H1 (cell line): ENCODE data around the gene RNF130. TPM values are rescaled to one million over a fixed set of nuclear protein-coding genes. Genes with fewer than 3 reads are reported as not detected.

Experiments
- CTCF ChIA-PET: fragments of 300-600 bp; sonication (Branson Sonifier 250); formaldehyde crosslinking; loops from one replicate; lab custom pipeline; 2021; ENCODE audit not compliant: partially characterized antibody; lab: Charles Lee
- POLR2A ChIA-PET: fragments of 300-600 bp; sonication (Branson Sonifier 250); formaldehyde crosslinking; loops from one replicate; lab custom pipeline; 2021; ENCODE audit warnings: inconsistent platforms; ENCODE audit not compliant: partially characterized antibody; lab: Charles Lee
- DNase-seq, 2 experiments: peaks; one replicate each; pipeline versions ENCODE4 v3.0.0 to v3.0.0-alpha.2; 2010 to 2022; ENCODE audit warnings: low spot score in 2 of 2, low read depth in 1 of 2, mixed read lengths in 1 of 2
- FAIRE-seq: peaks from 2 replicates; lab custom pipeline; 2011; peaks lifted over from hg19 to GRCh38; lab: Jason Lieb, UNC
- H2AFZ ChIP-seq: 2 replicates; pipeline ENCODE4 v1.8.1; 2012; ENCODE audit warnings: low read length, inconsistent platforms
- H2AK5ac ChIP-seq: 2 replicates; pipeline ENCODE4 v1.6.1; 2013; ENCODE audit warnings: low read depth, low read length
- H2BK120ac ChIP-seq: replicated peaks from 2 replicates; pipeline ENCODE3; 2013; ENCODE audit warnings: low read depth, low read length, inconsistent platforms
- H2BK12ac ChIP-seq: 2 replicates; pipeline ENCODE4 v1.6.1; 2013; ENCODE audit warnings: low read depth, low read length
- H2BK15ac ChIP-seq: 2 replicates; pipeline ENCODE4 v1.6.1; 2013; ENCODE audit warnings: low read length
- H2BK20ac ChIP-seq: 2 replicates; pipeline ENCODE4 v1.6.1; 2013; ENCODE audit warnings: low read length
- H2BK5ac ChIP-seq: 2 replicates; pipeline ENCODE4 v1.6.1; 2013; ENCODE audit warnings: low read depth, low read length
- H3K14ac ChIP-seq: 2 replicates; pipeline ENCODE4 v1.6.1; 2013; ENCODE audit warnings: inconsistent platforms; ENCODE audit not compliant: insufficient read length
- H3K18ac ChIP-seq: 2 replicates; pipeline ENCODE4 v1.6.1; 2013; ENCODE audit warnings: low read length; ENCODE audit errors: extremely low read depth
- H3K23ac ChIP-seq: 2 replicates; pipeline ENCODE4 v1.6.1; 2013; ENCODE audit warnings: inconsistent platforms; ENCODE audit not compliant: insufficient read length
- H3K23me2 ChIP-seq: 2 replicates; pipeline ENCODE4 v1.6.1; 2013; ENCODE audit warnings: low read depth, low read length
- H3K27ac ChIP-seq: 2 replicates; pipeline ENCODE4 v1.6.1; 2011; ENCODE audit warnings: low read depth, low read length, inconsistent platforms
- H3K27me3 ChIP-seq, 4 experiments: replicated peaks in 1 of 4; 1 replicate in 1 of 4; 2 replicates in 3 of 4; pipeline versions ENCODE4 v1.6.1 to v1.8.1; 2011 to 2013; ENCODE audit warnings: low read length in 3 of 4, mild to moderate bottlenecking in 3 of 4, inconsistent platforms in 2 of 4, mixed read lengths in 2 of 4, moderate library complexity in 1 of 4; ENCODE audit not compliant: control insufficient read depth in 3 of 4, insufficient read depth in 3 of 4; ENCODE audit errors: extremely low read depth in 1 of 4
- H3K36me3 ChIP-seq, 4 experiments: 2 replicates each; pipeline versions ENCODE4 v1.6.1 to v1.8.1; 2011 to 2013; ENCODE audit warnings: mild to moderate bottlenecking in 4 of 4, low read length in 3 of 4, moderate library complexity in 2 of 4, control low read depth in 1 of 4, inconsistent platforms in 1 of 4; ENCODE audit not compliant: insufficient read depth in 4 of 4, control insufficient read depth in 2 of 4
- H3K4ac ChIP-seq: replicated peaks from 2 replicates; pipeline ENCODE3; 2013; ENCODE audit warnings: low read length, low read depth, mixed read lengths, inconsistent platforms; ENCODE audit not compliant: insufficient read length
- H3K4me1 ChIP-seq, 4 experiments: replicated peaks in 1 of 4; 1 replicate in 1 of 4; 2 replicates in 3 of 4; pipeline versions ENCODE4 v1.6.1 to v1.8.1; 2011 to 2013; ENCODE audit warnings: low read length in 3 of 4, inconsistent platforms in 2 of 4, mixed read lengths in 1 of 4; ENCODE audit not compliant: insufficient read depth in 4 of 4, control insufficient read depth in 3 of 4
- H3K4me2 ChIP-seq, 2 experiments: 2 replicates each; pipeline versions ENCODE4 v1.6.1 to v1.8.1; 2011 to 2013; ENCODE audit warnings: low read depth in 2 of 2, low read length in 2 of 2, control low read depth in 1 of 2, inconsistent platforms in 1 of 2, mild to moderate bottlenecking in 1 of 2; ENCODE audit not compliant: insufficient read depth in 1 of 2
- H3K4me3 ChIP-seq, 4 experiments: fragments of 200-600, 300-600 bp in 1 of 4; sonication (generic), shearing (Covaris generic), sonication (Bioruptor Twin) in 1 of 4; 2 replicates each; pipeline versions ENCODE4 v1.5.1 to v1.8.1; 2011 to 2016; ENCODE audit warnings: low read length in 4 of 4, low read depth in 3 of 4, control low read depth in 2 of 4, inconsistent platforms in 2 of 4, mild to moderate bottlenecking in 2 of 4, mixed read lengths in 1 of 4, moderate library complexity in 1 of 4; ENCODE audit not compliant: insufficient read depth in 2 of 4; ENCODE audit errors: extremely low read depth in 1 of 4
- H3K56ac ChIP-seq: replicated peaks from 2 replicates; pipeline ENCODE3; 2013; ENCODE audit warnings: low read depth, mild to moderate bottlenecking, mixed read lengths, low read length, inconsistent platforms; ENCODE audit not compliant: insufficient read length
- H3K79me1 ChIP-seq: 2 replicates; pipeline ENCODE4 v1.6.1; 2013; ENCODE audit warnings: low read depth, low read length, control low read depth
- H3K79me2 ChIP-seq, 2 experiments: 2 replicates each; pipeline versions ENCODE4 v1.6.1 to v1.8.1; 2012 to 2013; ENCODE audit warnings: low read length in 2 of 2, mild to moderate bottlenecking in 2 of 2, inconsistent platforms in 1 of 2; ENCODE audit not compliant: insufficient read depth in 2 of 2, control insufficient read depth in 1 of 2
- H3K9ac ChIP-seq, 4 experiments: replicated peaks in 1 of 4; 1 replicate in 1 of 4; 2 replicates in 3 of 4; pipeline versions ENCODE4 v1.6.1 to v1.8.1; 2011 to 2013; ENCODE audit warnings: low read depth in 3 of 4, low read length in 3 of 4, control low read depth in 2 of 4, mild to moderate bottlenecking in 2 of 4, moderate library complexity in 2 of 4, inconsistent platforms in 1 of 4; ENCODE audit errors: extremely low read depth in 1 of 4
- H3K9me3 ChIP-seq, 2 experiments: 2 replicates each; pipeline versions ENCODE4 v1.6.1 to v1.8.1; 2012 to 2013; ENCODE audit warnings: mild to moderate bottlenecking in 2 of 2, moderate library complexity in 2 of 2, control low read depth in 1 of 2, inconsistent platforms in 1 of 2, low read depth in 1 of 2, low read length in 1 of 2, mixed read lengths in 1 of 2; ENCODE audit not compliant: insufficient read depth in 2 of 2
- H4K20me1 ChIP-seq, 2 experiments: replicated peaks in 1 of 2; 2 replicates each; pipeline versions ENCODE3 to v1.8.1; 2011 to 2013; ENCODE audit warnings: inconsistent platforms in 2 of 2, low read length in 2 of 2, mild to moderate bottlenecking in 1 of 2; ENCODE audit not compliant: insufficient read depth in 2 of 2, control insufficient read depth in 1 of 2
- H4K5ac ChIP-seq: 2 replicates; pipeline ENCODE4 v1.6.1; 2013; ENCODE audit warnings: low read length, low read depth, mixed read lengths, inconsistent platforms; ENCODE audit not compliant: insufficient read length
- H4K8ac ChIP-seq: 2 replicates; pipeline ENCODE4 v1.8.0; 2013; ENCODE audit warnings: mild to moderate bottlenecking, moderate library complexity, low read length, inconsistent platforms; ENCODE audit not compliant: insufficient read depth; ENCODE audit errors: extremely low read depth
- H4K91ac ChIP-seq: replicated peaks from 2 replicates; pipeline ENCODE3; 2013; ENCODE audit warnings: low read length, mixed read lengths, inconsistent platforms; ENCODE audit not compliant: insufficient read length
- EZH2 ChIP-seq: fragments of 200-600 bp; sonication (generic); IDR thresholded peaks from 2 replicates; pipeline ENCODE4 v1.7.1; 2012; ENCODE audit warnings: low read depth, mild to moderate bottlenecking, moderate library complexity, low read length, inconsistent platforms; ENCODE audit not compliant: severe bottlenecking
- SIN3A ChIP-seq, 2 experiments: IDR thresholded peaks in 1 of 2; conservative IDR thresholded peaks in 1 of 2; 2 replicates each; pipeline ENCODE4 v1.6.1; 2011 to 2012; ENCODE audit warnings: low read length in 2 of 2, improper control_type of control experiment in 1 of 2, low read depth in 1 of 2, mild to moderate bottlenecking in 1 of 2
- SIX5 ChIP-seq: IDR thresholded peaks from 2 replicates; pipeline ENCODE4 v1.6.1; 2011; ENCODE audit warnings: mild to moderate bottlenecking, low read depth, low read length
- TCF12 ChIP-seq: IDR thresholded peaks from 2 replicates; pipeline ENCODE4 v1.6.1; 2011; ENCODE audit warnings: low read depth, mild to moderate bottlenecking, low read length
- WGBS, 2 experiments: shearing (Covaris generic) in 1 of 2; methylation state at CpG; one replicate each; pipeline versions ENCODE4 v1.1.6 to v1.1.7; 2013 to 2015; ENCODE audit warnings: low lambda C conversion rate in 2 of 2, mixed read lengths in 2 of 2, inconsistent platforms in 1 of 2, low coverage in 1 of 2, missing lambda C conversion rate in 1 of 2; ENCODE audit not compliant: insufficient replicate concordance in 2 of 2, insufficient coverage in 1 of 2, insufficient read length in 1 of 2; ENCODE audit errors: extremely low coverage in 1 of 2, missing lambda C conversion rate in 1 of 2; 5-methylcytosine and 5-hydroxymethylcytosine counted together
- polyA plus RNA-seq, 7 experiments: library from polyadenylated mRNA; depleted of rRNA in 3 of 7; stranded (reverse) in 5 of 7; unstranded in 2 of 7; fragments of >200 nt in 5 of 7; fragments of 200-250 nt in 2 of 7; gene quantifications; 1 replicate in 5 of 7; 2 replicates in 1 of 7; 4 replicates in 1 of 7; pipeline versions ENCODE4 v1.2.1 to v1.2.3, GENCODE V29; 2011 to 2013; ENCODE audit warnings: missing spikeins in 2 of 7, mixed read lengths in 2 of 7
- total RNA-seq: library from RNA; stranded (reverse); fragmentation: NEBNext Ultra II Directional; extraction: Animal tissue kit (Norgen Biotek cat#: 25700); gene quantifications from 2 replicates; pipeline ENCODE4 v1.2.1, GENCODE V29; 2021
- TF ChIP-seq, protein P1 (sequence below): IDR thresholded peaks from 2 replicates; pipeline ENCODE4 v1.6.1; 2011; ENCODE audit warnings: low read depth, mild to moderate bottlenecking, low read length; ENCODE audit not compliant: insufficient read depth

Gene RNF130
- total and polyA plus RNA-seq, 2 of the 8 experiments (the other 6 are each of a cell fraction or from before 2014, with no cell fraction given): 65.1 to 70.0 TPM

DNA sequence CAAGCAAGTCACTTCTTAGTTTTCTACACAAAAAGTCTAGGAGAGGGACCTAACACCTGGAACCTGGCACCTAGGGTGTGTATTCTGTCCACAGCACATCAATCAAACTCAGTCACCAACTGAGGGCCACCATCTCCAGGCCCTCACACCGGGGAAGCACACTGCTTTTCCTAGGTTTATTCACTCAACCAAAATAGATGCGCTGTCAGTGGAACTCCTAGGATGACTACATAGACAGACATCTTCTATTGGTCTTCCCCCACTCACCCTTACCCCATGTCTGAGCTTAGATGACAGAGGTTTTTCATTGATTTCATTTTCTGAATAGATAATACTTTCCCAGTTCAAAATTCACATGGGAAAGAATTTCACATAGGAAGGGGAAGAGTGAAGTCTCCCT lies 59.2 kb downstream of the RNF130 start:
- Histone ChIP-seq H4K20me1 (peaks cover 2 to 4% of the 10 kb centered on the region in 2 experiments), H2AK5ac (no peak overlapping the region), H3K4me1 (peaks cover 0 to 6% (median 3%) of the 10 kb centered on the region in 4 experiments; a peak in 2 of 7 replicates), H3K36me3 (peaks cover 0 to 19% (median 8%) of the 10 kb centered on the region in 4 experiments; a peak in 5 of 8 replicates), H3K14ac (no peak overlapping the region), H3K23ac (no peak overlapping the region), H4K91ac (no peak overlapping the region), H3K79me1 (no peaks in the 10 kb centered on the region; the same call in 1 of the 2 replicates), H3K9me3 (no peaks in the 10 kb centered on the region), H3K4me3 (no peak overlapping the region), H3K9ac (no peak overlapping the region), H2BK12ac (no peak overlapping the region), H3K79me2 (peaks cover 0 to 28% of the 10 kb centered on the region in 2 experiments; a peak in 2 of 4 replicates), H2BK5ac (no peak overlapping the region), H2AFZ (no peak overlapping the region), H4K5ac (no peak overlapping the region), H3K4ac (no peak overlapping the region), H3K23me2 (no peaks in the 10 kb centered on the region; the same call in 1 of the 2 replicates), H2BK20ac (no peak overlapping the region), H2BK120ac (no peak overlapping the region), H3K27me3 (no peaks in the 10 kb centered on the region), H3K18ac (no peak overlapping the region), H3K56ac (no peak overlapping the region), H2BK15ac (no peak overlapping the region), H3K4me2 (no peak overlapping the region), H3K27ac (no peak overlapping the region), H4K8ac (no peak overlapping the region)
- FAIRE-seq (no peak), DNase-seq (no peak)
- CTCF ChIA-PET: interaction anchor here (0.6 to 2.5 kb wide), 4 partner anchors 21 to 331 kb away, joined by 3 to 11 read pairs (median 3); no protein-coding TSS in a partner anchor
- POLR2A ChIA-PET: no interaction called here
- WGBS, 2 experiments: 78% methylated on average over 2 of the region's 2 CpGs; no CpG with 5 or more reads in 1 of the 2 experiments
- TF ChIP-seq, protein P1, sequence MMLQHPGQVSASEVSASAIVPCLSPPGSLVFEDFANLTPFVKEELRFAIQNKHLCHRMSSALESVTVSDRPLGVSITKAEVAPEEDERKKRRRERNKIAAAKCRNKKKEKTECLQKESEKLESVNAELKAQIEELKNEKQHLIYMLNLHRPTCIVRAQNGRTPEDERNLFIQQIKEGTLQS: no peak
- TF ChIP-seq SIN3A (conservative IDR thresholded peaks at IDR 0.05 in 1 of 2, IDR thresholded peaks at IDR 0.05 in 1 of 2; ENCODE audit: low read depth in 1 of 2, low read length in 2 of 2) (no peak), SIX5 (no peak), TCF12 (no peak), EZH2 (no peak)
